K562 (cell line): ENCODE data around the gene ACRV1. TPM values are rescaled to one million over a fixed set of nuclear protein-coding genes. Genes with fewer than 3 reads are reported as not detected.

Experiments used
- BACH1 ChIP-seq: fragments of 200-800 bp; sonication (Bioruptor generic); IDR thresholded peaks from 2 replicates; pipeline ENCODE4 v1.6.1; 2016; ENCODE audit warnings: missing genetic modification characterization, missing compliant biosample characterization
- CBX1 ChIP-seq: sonication (generic); IDR thresholded peaks from 2 replicates; pipeline ENCODE4 v1.6.1; 2016; ENCODE audit warnings: antibody characterized with exemption, low read depth, mild to moderate bottlenecking
- E2F4 ChIP-seq: sonication (generic); formaldehyde crosslinking; IDR thresholded peaks from 2 replicates; pipeline ENCODE4 v1.8.0; 2022; ENCODE audit warnings: mild to moderate bottlenecking, low read depth, missing genetic modification reagents
- EP300 ChIP-seq: IDR thresholded peaks from 2 replicates; pipeline ENCODE4 v1.6.1; 2012; ENCODE audit warnings: low read length, improper control_type of control experiment
- EP400 ChIP-seq: fragments of 450-650 bp; IDR thresholded peaks from 2 replicates; pipeline ENCODE4 v1.6.1; 2017; ENCODE audit warnings: antibody characterized with exemption, mild to moderate bottlenecking, moderate library complexity
- ETV6 ChIP-seq, 3 experiments: fragments of 150-350 bp in 1 of 3; sonication (generic) in 1 of 3; formaldehyde crosslinking in 1 of 3; IDR thresholded peaks; 2 replicates each; pipeline versions ENCODE4 v1.6.1 to v1.8.0; 2014 to 2022; ENCODE audit warnings: borderline replicate concordance in 2 of 3, low read depth in 2 of 3, antibody characterized with exemption in 1 of 3, low read length in 1 of 3, mild to moderate bottlenecking in 1 of 3, missing genetic modification reagents in 1 of 3
- GABPB2 ChIP-seq: fragments of 250-450 bp; sonication (Bioruptor Pico); conservative IDR thresholded peaks from 2 replicates; pipeline ENCODE4 v1.5.1; 2021; ENCODE audit warnings: mild to moderate bottlenecking
- HLTF ChIP-seq: fragments of 450-650 bp; IDR thresholded peaks from 2 replicates; pipeline ENCODE4 v1.6.1; 2016
- HNRNPL ChIP-seq: fragments of 200-400 bp; formaldehyde crosslinking; IDR thresholded peaks from 2 replicates; pipeline ENCODE4 v1.6.1; 2017; ENCODE audit warnings: low read depth, mild to moderate bottlenecking, low read length
- MNT ChIP-seq, 2 experiments: fragments of 450-650 bp; conservative IDR thresholded peaks; 2 replicates each; pipeline ENCODE4 v1.6.1; 2017; ENCODE audit warnings: mild to moderate bottlenecking in 2 of 2, moderate library complexity in 2 of 2
- NFE2 ChIP-seq: IDR thresholded peaks from 2 replicates; pipeline ENCODE4 v1.6.1; 2014; ENCODE audit warnings: antibody characterized with exemption, low read depth
- POLR3A ChIP-seq: IDR thresholded peaks from 2 replicates; pipeline ENCODE4 v1.6.1; 2011; ENCODE audit warnings: borderline replicate concordance, mild to moderate bottlenecking, moderate library complexity; ENCODE audit not compliant: insufficient read length, insufficient read depth; ENCODE audit errors: extremely low read depth
- SIN3A ChIP-seq, 2 experiments: fragments of 150-350 bp in 1 of 2; IDR thresholded peaks; 2 replicates each; pipeline ENCODE4 v1.6.1; 2011 to 2016; ENCODE audit warnings: borderline replicate concordance in 2 of 2, low read depth in 2 of 2, low read length in 2 of 2, mild to moderate bottlenecking in 2 of 2, moderate library complexity in 2 of 2; ENCODE audit not compliant: control insufficient read depth in 1 of 2
- SMAD4 ChIP-seq: fragments of 250-450 bp; sonication (Bioruptor Pico); conservative IDR thresholded peaks from 2 replicates; pipeline ENCODE4 v1.8.0; 2021; ENCODE audit warnings: inconsistent platforms, mild to moderate bottlenecking, moderate library complexity
- U2AF1 ChIP-seq: fragments of 200-400 bp; formaldehyde crosslinking; optimal IDR thresholded peaks from 2 replicates; pipeline ENCODE3; 2017; ENCODE audit warnings: mild to moderate bottlenecking, low read depth, low read length, moderate library complexity
- ZFPM2 ChIP-seq: fragments of 250-450 bp; sonication (Bioruptor Pico); IDR thresholded peaks from 2 replicates; pipeline ENCODE4 v1.5.1; 2022; ENCODE audit warnings: mild to moderate bottlenecking
- ZNF644 ChIP-seq: fragments of 200-800 bp; sonication (Bioruptor generic); IDR thresholded peaks from 2 replicates; pipeline ENCODE4 v1.6.1; 2016; ENCODE audit warnings: low read depth, missing genetic modification characterization, missing compliant biosample characterization
- ZNF717 ChIP-seq: fragments of 250-450 bp; sonication (Bioruptor Pico); IDR thresholded peaks from 2 replicates; pipeline ENCODE4 v1.5.0; 2021
- ZNF75A ChIP-seq: fragments of 450-650 bp; formaldehyde crosslinking; IDR thresholded peaks from 2 replicates; pipeline ENCODE4 v1.4.0; 2020; ENCODE audit warnings: mild to moderate bottlenecking
- ZNF79 ChIP-seq: fragments of 250-450 bp; sonication (Bioruptor Pico); IDR thresholded peaks from 2 replicates; pipeline ENCODE4 v1.4.0; 2020; ENCODE audit warnings: low read depth, mild to moderate bottlenecking, moderate library complexity
- polyA plus RNA-seq, 8 experiments: library from polyadenylated mRNA; depleted of rRNA in 4 of 8; stranded (reverse) in 5 of 8; unstranded in 3 of 8; fragments of >200 nt; fragmentation: Nextera tagmentation in 2 of 8; fragmentation: Illumina TruSeq in 1 of 8; extraction: Ambion mirVana in 2 of 8; extraction: Trizol in 1 of 8; gene quantifications; 2 replicates each; pipeline versions ENCODE4 v1.2.1 to v1.2.3, GENCODE V29; 2011 to 2014; ENCODE audit warnings: inconsistent platforms in 1 of 8, missing spikeins in 1 of 8
- total RNA-seq, 7 experiments: library from RNA; depleted of rRNA in 6 of 7; stranded (reverse); fragments of >200 nt in 6 of 7; fragmentation: Illumina TruSeq in 2 of 7; extraction: Trizol in 2 of 7; gene quantifications; 2 replicates each; pipeline versions ENCODE4 v1.2.1 to v1.2.3, GENCODE V29; 2011 to 2021; ENCODE audit warnings: low replicate concordance in 1 of 7
- TF ChIP-seq, protein P1 (sequence below): fragments of 250-450 bp; sonication (Bioruptor Pico); IDR thresholded peaks from 2 replicates; pipeline ENCODE4 v1.5.0; 2021
- TF ChIP-seq, protein P2 (sequence below): fragments of 250-450 bp; sonication (Bioruptor Pico); IDR thresholded peaks from 2 replicates; pipeline ENCODE4 v1.8.0; 2022; ENCODE audit warnings: moderate library complexity, mild to moderate bottlenecking, inconsistent platforms
- TF ChIP-seq, protein P3 (sequence below): fragments of 450-650 bp; formaldehyde crosslinking; IDR thresholded peaks from 2 replicates; pipeline ENCODE4 v1.4.0; 2020; ENCODE audit warnings: mild to moderate bottlenecking

ACRV1 gene
- total and polyA plus RNA-seq, 9 of the 15 experiments (the other 6 are each of a cell fraction or from before 2014, with no cell fraction given): 0.22 to 0.25 TPM; not detected in 7

GRCh38 chr11:125625225-125625629, 55.4 kb downstream of the ACRV1 start (continued):
- TF ChIP-seq MNT (conservative IDR thresholded peaks at IDR 0.05) (no peak), CBX1 (peak; percentile 80; the same call in 1 of the 2 replicates), ZNF644 (tag) (no peak), GABPB2 (CRISPR knock-in tag) (no peak), POLR3A (no peak), EP400 (no peak), ZNF717 (no peak), HLTF (no peak), NFE2 (no peak), EP300 (no peak), SIN3A (IDR thresholded peaks at IDR 0.05; ENCODE audit: borderline replicate concordance in 2 of 2, control insufficient read depth in 1 of 2, low read depth in 2 of 2, low read length in 2 of 2) (0 out of 4 replicates have a peak, but pooled peaks of 1 of the 2 experiments have one; percentile 47), BACH1 (tag) (no peak), SMAD4 (CRISPR knock-in tag) (0 out of 2 replicates have a peak, but pooled peaks have one; percentile 20), ZNF79 (CRISPR knock-in tag) (no peak), ZNF75A (no peak), ZFPM2 (CRISPR knock-in tag) (no peak), ETV6 (IDR thresholded peaks at IDR 0.05; ENCODE audit: borderline replicate concordance in 1 of 2, low read depth in 2 of 2, low read length in 1 of 2) (no peak), ETV6 (CRISPR knock-in tag; IDR thresholded peaks at IDR 0.05; ENCODE audit: borderline replicate concordance) (no peak), HNRNPL (no peak), E2F4 (CRISPR knock-in tag) (no peak), U2AF1 (no peak)
- TF ChIP-seq, protein P1, sequence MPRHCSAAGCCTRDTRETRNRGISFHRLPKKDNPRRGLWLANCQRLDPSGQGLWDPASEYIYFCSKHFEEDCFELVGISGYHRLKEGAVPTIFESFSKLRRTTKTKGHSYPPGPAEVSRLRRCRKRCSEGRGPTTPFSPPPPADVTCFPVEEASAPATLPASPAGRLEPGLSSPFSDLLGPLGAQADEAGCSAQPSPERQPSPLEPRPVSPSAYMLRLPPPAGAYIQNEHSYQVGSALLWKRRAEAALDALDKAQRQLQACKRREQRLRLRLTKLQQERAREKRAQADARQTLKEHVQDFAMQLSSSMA (CRISPR knock-in tag): no peak
- TF ChIP-seq, protein P2, sequence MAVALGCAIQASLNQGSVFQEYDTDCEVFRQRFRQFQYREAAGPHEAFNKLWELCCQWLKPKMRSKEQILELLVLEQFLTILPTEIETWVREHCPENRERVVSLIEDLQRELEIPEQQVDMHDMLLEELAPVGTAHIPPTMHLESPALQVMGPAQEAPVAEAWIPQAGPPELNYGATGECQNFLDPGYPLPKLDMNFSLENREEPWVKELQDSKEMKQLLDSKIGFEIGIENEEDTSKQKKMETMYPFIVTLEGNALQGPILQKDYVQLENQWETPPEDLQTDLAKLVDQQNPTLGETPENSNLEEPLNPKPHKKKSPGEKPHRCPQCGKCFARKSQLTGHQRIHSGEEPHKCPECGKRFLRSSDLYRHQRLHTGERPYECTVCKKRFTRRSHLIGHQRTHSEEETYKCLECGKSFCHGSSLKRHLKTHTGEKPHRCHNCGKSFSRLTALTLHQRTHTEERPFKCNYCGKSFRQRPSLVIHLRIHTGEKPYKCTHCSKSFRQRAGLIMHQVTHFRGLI: no peak
- TF ChIP-seq, protein P3, sequence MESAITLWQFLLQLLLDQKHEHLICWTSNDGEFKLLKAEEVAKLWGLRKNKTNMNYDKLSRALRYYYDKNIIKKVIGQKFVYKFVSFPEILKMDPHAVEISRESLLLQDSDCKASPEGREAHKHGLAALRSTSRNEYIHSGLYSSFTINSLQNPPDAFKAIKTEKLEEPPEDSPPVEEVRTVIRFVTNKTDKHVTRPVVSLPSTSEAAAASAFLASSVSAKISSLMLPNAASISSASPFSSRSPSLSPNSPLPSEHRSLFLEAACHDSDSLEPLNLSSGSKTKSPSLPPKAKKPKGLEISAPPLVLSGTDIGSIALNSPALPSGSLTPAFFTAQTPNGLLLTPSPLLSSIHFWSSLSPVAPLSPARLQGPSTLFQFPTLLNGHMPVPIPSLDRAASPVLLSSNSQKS (CRISPR knock-in tag): no peak
